Spleen (tissue), 3 donors: Measurements from ENCODE around the gene P2RX7.

Experiments used
- POLR2A ChIP-seq, 3 donors: fragments of 450-650 bp; IDR thresholded peaks; one replicate each; pipeline ENCODE4 v1.5.1; 2017; ENCODE audit warnings: antibody characterized with exemption in 3 of 3, mild to moderate bottlenecking in 1 of 3
- POLR2AphosphoS5 ChIP-seq, 3 donors: sonication (generic); formaldehyde crosslinking; IDR thresholded peaks; one replicate each; pipeline ENCODE4 v1.5.1; 2017; ENCODE audit warnings: antibody characterized with exemption in 3 of 3

DNA sequence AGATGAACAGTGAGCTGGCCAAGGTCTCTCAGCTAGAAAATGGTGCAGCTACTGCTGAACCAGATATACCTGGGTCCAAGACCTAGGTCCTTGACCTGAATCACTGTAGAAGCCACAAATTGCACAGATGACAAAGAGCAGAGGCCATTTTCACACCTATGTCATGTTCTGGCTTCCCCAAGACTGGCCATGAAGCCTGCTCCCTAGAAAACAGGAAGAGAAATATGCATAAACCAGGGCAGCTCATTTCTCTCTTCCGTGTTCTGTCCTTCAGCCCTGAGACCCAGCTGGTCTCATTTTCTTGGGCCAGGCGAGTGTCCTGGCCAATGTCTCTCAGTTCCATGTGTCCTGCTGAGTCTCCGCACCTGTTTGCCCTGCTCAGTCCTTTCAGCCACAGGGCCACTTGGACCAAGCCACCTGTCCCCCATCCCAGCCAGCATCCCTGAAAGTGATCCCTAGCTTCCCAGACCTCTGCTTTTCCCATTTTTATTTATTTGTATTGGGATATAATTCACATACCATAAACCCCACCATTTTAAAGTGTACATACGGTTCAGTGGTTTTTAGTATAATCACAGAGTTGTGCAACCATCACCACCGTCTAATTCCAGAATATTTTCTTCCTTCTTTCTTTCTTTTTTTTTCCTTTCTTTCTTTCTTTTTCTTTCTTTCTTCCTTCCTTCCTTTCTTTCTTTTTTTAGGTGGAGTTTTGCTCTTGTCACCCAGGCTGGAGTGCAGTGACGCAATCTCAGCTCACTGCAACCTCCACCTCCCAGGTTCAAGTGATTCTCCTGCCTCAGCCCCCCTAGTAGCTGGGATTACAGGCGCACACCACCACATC lies 27.0 kb downstream of the P2RX7 start:
- TF ChIP-seq POLR2AphosphoS5 (IDR thresholded peaks at IDR 0.05) (no peak), POLR2A (IDR thresholded peaks at IDR 0.05) (no peak)
